Umbilical cord (tissue), 2 donors: ENCODE measurements around the gene ATP6V0A4. TPM values are rescaled to one million over a fixed set of nuclear protein-coding genes. Genes with fewer than 3 reads are reported as not detected.
A peak's percentile ranks its signal among the peaks of the same experiment; 100 is the strongest.
"Not testable (repeated sequence)": the region's sequence is repeated elsewhere in the genome, so short reads cannot be mapped to it uniquely, and the experiment has no call there.

Source experiments
- DNase-seq: peaks from one replicate; pipeline ENCODE4 v3.0.0-alpha.2; 2015; ENCODE audit warnings: low spot score
- total RNA-seq: library from RNA; depleted of rRNA; stranded (reverse); fragments of >200 nt; gene quantifications from one replicate; pipeline ENCODE4 v1.2.3, GENCODE V29; 2014; ENCODE audit warnings: low replicate concordance; ENCODE audit not compliant: insufficient read depth

The ATP6V0A4 gene
- total RNA-seq, 1 donor from 2014 or later: 7.7 TPM

DNA sequence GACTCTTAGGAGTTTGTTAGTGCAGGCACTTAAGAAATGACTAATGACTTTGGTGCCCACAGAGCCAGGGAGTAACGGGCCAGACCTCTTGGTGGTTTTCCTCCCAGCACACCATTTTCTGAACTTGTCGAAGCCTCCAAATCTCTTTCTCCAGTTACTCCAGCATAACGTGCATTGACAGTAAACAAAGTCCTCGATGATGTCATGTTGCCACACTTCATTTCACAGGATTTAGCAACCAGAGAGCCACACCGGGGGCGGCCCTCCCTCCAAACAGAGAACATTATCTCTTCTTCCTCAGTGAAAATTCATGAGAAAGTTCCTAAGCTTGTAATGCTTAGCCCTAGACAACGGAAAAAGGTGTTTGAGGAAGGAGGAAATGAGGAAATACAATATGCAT, 92.8 kb downstream of the ATP6V0A4 start:
- no peak for DNase-seq

DNA sequence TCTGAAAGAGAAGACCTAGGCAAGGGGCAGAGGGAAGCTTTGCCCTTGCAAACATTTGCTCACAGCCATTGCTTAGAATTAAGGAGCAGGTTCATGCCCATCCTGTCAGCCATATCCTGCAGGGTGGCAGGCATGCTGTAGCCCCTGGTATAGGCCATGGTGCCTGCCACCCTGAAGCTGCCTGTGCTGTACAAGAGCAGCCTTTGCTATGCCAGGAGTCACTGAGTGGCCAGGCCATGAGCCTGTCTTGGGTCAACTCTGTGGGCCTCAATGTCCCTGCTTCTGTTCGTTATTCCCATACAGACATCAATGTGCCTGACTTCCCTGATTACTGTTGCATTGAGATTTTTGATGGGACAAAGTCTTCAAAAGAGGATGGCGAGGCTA, 96.5 kb downstream of the ATP6V0A4 start:
- no peak for DNase-seq

DNA sequence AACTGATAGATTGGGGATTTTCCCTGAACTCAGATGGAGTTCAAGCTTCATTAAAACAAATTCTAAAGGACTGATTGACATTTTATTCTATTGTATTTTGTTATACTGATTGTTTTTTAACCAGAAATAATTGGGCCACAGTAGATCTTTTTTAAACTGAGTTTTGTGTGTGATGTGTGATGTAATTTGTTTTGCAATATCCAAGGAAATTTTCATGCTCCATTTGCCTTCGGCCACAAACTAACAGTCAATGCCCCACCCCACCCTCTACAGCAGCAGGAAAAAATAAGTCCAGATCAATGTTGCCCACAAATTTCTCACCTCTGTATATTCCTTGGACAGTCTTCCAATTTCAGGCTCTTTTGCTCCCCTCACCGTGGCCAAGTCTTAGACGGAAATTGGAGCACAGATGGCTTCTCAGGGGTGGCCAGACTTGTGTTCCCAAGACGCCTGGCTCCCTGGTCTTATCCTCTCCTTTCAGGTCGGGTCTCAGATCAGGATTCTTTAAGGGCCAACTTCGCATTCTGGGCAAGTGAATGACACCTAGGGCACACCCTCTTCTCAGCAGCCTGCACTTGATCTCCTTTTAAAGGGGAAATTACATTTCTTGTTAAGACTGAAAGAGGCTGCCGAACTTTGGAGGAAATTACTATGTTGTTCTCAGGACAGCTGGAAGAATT, 97.0 kb downstream of the ATP6V0A4 start, which contains the start of gene SVOPL:
SVOPL (minus strand) TSS at position 506 of the 680 bp plus-strand sequence. CDS start 22,317 bp downstream, outside the sequence.
- no peak for DNase-seq

DNA sequence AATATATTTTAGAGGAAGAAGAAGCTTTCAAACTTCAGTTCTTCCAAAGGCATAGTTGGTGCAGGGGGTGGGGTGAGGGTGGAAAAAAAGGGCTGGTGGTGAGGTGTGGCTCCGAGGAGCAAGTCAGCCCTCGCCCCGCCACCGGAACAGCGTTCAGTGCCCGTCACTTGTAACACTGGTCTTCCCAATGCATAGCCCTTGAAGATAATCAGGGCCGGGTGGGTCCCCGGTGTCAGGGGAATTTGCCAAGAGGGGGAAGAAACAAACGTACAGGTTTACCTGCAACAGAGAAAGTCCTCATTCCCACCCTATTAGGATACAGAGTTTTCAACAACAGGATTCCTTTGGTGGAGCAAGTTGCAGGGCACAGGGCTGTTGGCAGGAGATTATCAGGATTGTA, 98.3 kb downstream of the ATP6V0A4 start:
- no peak for DNase-seq

DNA sequence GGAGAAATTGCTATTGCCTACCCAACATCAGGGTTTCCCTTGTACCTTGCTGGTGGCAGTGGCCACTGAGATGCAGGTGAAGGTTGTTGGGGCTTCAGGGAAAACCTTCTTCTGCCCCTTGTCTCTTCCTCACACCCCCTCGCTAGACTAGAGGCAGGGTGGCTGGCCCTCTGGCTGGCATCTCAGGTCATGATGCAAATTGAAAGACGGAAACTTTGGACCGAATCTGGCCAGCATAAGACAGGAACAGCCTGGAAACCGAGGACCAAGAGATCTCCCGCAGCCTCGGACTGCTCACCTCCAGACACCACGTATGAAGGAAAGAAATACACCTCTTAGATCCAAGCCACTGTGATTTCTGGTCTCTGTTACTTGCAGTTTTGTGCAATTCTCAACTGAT, 99.7 kb downstream of the ATP6V0A4 start:
- DNase-seq: no peak

DNA sequence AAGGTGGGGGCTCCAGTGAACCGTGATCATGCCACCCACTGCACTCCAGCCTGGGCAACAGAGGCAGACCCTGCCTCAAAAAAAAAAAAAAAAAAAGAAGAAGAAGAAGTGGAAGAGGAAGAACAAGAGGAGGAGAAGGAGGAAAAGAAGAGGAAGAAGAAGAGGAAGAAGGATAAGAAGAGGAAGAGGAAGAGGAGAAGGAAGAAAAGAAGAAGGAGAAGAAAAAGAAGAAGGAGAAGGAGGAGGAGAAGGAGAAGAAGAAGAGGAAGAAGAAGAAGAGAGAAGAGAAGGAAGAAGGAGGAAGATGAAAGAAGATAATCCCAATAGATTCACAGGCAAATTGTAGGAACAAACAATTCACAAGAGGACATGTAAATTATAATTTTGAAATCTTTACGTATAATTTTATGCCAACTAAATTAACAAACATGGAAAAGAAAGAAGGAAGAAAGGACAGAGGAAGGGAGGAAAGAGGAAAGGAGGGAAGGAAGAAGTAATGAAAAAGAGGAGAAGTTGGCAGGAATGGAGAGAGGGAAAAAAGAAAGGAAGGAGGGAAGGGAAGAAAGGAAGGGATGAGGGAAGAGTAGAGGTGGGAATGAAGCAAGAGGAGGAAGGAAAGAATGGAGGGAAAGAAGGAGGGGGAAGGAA, 100.3 kb downstream of the ATP6V0A4 start:
- DNase-seq: no peak

DNA sequence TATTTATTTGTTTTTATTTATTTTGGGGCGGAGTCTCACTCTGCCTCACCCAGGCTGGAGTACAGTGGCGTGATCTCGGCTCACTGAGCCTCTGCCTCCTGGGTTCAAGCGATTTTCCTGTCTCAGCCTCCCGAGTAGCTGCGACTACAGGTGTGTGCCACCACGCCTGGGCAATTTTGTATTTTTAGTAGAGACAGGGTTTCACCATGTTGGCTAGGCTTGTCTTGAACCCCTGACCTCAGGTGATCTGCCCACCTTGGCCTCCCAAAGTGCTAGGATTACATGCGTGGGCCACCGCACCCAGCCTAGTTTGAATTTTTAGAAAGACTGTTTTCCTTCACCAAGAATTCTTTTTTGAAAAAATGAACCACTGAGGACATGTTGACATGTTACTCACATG, 102.2 kb downstream of the ATP6V0A4 start:
- DNase-seq: not testable (repeated sequence)

DNA sequence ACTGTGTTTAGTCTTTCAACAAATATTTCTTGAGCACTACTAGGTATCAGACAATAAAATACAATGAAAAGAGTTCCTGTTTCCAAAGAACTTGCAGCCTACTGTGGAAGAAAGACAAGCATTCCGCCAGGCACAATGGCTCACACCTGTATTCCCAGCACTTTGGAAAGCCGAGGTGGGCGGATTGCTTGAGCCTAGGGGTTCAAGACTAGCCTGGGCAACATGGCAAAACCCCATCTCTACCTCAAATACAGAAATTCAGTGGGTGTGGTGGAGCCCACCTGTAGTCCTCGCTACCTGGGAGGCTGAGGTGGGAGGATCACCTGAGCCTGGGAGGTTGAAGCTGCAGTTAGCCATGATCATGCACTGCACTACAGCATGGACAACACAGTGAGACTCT, 102.9 kb downstream of the ATP6V0A4 start:
- DNase-seq: no peak

DNA sequence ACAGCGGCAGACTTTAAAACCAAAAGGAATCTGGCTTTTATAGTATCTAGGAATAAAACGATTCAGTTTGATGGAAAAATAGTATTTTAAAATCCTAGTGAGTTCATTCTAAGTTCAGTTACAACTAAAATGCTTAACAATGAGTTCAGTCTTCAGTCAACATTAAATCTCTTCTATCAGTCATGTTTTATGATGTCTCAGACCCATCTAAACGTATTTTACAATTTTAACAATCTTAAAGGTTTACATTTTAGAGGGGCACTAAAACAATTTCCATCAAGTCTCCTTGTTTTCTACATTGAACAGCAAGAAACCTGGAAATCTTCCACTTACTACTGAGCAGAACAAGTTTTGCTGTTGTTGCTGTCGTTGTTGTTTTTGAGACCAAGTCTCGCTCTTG, 106.8 kb downstream of the ATP6V0A4 start:
- peak; percentile 23 for DNase-seq

DNA sequence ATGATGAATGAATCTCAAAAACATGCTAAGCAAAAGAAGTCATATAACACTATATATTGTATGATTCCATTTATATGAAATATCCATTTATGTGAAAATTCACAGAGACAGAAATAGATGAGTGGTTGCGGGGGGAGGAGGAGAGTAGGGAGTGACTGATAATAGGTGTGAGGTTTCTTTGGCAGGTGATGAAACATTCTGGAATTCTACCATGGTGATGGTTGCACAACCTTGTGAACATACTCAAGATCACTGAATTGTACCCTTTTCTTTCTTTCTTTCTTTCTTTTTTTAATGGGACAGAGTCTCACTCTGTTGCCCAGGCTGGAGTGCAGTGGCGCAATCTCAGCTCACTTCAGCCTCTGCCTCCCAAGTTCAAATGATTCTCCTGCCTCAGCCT, 107.5 kb downstream of the ATP6V0A4 start:
- DNase-seq: no peak

DNA sequence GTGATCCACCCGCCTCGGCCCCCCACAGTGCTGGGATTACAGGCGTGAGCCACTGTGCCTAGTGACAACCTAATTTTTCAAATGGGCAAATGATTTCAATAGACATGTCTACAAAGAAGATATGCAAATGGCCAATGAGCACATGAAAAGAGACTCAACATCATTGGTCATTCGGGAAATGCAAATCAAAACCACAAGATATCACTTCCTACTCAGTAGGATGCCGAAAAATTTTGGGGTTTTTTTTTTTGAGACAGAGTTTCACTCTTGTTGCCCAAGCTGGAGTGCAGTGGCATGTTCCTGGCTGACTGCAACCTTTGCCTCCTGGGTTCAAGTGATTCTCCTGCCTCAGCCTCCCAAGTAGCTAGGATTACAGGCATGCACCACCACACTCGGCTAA, 110.0 kb downstream of the ATP6V0A4 start:
- DNase-seq: not testable (repeated sequence)

DNA sequence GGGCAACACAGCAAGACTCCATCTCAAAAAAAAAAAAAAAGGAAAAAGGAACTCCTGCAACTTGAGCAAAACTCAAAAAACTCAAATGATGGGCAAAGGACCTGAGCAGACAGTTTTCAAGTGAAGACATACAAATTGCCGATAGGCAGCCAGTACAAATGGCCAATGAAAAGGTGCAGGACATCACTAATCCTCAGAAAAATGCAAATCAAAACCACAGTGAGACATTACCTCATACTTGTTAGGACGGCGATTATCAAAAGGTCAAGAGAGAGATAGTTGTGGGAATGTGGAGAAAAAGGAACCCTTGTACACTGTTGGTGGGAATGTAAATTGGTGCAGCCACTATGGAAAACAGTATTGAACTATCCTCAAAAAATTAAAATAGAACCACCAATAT, 113.7 kb downstream of the ATP6V0A4 start:
- DNase-seq: no peak

DNA sequence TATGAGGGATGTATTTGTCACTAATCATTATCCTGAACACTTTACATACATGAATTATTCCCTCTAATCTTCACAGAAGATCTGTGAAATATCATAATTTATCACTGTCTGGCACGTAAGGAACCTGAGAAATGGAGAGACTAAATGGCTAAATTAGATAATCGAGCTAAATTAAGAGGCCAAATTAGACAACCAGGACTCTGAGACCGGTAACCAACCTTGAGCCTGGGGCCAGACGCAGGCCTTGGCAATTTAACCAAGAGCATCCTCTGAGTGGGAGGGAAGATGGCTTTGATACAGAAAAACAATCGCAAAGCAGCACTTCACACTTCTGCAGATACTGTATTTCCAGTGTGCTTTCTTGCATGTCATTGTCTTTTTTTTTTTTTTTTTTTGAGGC, 118.2 kb downstream of the ATP6V0A4 start:
- no peak for DNase-seq

DNA sequence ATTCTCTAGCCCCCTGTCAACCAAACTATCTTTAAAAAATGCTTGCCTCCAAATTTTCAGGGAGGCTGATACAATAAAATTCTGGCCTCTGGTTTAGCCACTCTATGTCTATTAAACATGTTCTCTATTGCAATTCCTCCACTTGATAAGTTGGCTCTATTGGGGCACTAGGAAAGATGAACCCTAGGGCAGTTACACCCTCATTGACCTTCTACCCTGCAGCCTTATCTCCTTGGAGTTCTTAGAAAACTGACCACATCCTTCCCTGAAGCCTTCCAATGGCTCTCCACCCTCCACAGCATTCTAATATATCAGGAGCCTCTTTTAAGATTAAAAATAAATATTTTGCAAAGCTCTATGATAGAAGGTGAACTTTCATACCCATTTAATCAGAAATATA, 127.4 kb downstream of the ATP6V0A4 start:
- DNase-seq: no peak

DNA sequence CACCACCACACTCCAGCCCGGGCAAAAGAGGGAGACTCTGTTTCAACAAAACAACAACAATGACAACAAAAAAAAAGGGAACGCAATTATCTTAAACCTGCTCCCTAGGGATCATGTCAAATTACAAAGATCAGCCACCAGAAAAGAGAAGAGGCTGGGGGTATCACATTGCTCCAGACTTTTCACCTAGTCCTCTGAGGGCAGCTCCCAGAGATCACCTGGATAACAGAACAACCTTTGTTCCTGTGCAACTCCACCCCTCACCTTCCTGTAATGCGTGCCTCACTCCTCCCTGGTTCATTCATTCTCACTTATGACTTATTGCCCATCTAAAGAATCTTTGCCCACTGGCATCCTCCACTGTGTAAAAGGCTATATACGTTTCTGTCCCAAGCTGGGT, 128.6 kb downstream of the ATP6V0A4 start:
- DNase-seq: no peak

DNA sequence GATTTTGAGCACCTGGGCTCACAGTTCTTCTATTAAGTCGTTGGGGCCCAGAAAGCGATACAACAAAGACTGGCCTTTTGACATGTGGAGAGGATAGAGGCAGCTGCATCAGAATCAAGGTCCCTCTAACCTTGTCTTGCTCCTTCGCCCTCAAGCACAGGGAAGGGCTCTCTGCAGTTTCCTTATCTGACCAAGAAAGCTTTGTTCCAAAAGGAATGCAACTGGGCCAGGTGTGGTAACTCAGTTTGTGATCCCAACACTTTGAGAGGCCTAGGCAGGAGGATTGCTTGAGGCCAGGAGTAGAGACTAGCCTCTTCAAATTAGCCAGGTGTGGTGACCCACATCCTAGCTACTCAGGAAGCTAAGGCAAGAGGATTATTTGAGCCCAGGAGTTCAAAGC, 129.1 kb downstream of the ATP6V0A4 start:
- DNase-seq: no peak

DNA sequence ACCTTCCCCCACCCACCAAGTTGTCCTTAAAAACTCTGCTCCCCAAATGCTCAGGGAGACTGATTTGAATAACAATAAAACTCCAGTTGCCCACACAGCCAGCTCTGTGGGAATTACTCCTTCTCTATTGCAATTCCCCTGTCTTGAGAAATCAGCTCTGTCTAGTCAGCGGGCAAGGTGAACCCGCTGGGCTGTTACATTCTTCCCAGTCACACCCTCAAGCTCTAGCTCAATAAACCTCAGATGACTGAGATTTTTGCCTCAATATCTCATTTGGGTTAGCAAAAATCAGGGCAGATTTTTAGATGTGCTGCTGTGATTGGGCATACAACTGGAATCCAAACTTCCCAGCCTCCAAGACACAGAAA, 129.8 kb downstream of the ATP6V0A4 start:
- DNase-seq: no peak

DNA sequence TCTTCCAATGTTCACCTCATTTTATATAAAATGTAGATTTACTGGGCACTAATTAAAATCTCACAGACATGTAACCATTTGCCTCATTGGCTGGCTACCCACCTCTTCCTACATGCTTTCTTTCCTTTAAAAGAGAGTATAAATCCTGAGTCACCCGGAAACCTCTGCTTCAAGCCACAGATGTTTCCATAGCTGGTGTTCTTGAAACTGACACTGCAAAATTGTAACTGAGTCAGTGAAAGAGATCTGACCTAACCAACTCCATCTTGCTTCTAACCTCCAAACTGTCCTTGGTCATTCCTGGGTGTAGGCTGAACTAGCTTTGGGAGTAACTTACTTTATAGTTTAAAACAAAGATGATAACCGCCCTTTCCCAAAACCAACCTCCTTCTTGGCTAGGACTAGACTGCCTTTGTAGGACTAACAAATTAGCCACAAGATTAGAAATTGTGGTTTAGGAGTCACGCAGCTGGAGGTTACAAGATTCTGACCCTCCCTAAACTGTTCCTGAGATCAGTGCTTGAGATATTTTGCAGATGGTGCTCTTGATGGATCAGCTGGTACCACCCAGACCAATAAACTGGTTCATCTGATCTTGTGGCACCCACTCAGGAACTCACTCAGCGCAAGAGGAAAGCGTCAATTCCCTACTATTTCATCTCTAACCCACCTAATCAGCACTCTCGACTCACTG, 130.3 kb downstream of the ATP6V0A4 start:
- DNase-seq: no peak

DNA sequence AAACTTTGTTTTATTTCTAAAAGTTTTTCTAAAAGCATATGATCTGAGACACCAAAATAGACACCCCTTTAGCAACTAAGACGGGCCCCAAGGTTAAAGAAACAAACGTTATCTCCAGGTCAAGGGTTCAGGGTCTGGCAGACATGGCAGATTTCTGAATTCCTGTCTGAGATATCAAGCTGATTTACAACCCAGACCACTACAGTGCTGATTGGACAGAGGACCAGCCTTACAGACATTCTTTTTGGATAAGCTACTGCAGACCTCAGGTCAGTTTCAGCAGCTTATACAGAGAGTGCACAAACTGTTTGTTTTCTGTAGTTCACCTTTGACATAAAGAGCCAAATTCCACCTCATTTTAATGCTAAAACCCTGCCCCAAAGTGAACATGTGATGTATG, 131.6 kb downstream of the ATP6V0A4 start:
- peak; percentile 87 for DNase-seq

DNA sequence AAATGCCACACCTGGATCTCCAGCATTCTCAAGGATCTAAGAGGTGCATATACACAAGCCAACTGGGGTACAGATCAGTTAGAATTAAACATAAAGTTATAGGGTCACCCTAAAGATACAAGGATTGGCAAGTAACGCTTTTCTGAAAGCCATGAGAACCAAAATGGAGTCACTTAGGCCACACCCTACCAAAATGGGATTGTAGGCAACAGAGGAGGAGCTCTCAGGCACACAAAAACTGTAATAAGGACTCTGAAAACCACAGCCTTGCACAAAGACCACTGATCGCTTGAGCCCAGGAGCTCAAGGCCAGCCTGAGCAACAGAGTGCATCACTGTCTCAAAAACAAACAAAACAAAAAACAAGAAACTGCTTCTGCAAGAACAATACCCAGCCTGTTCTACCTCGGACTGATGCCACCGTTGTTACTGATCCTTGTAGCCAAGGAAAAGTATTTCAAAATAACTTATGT, 132.3 kb downstream of the ATP6V0A4 start:
- peak; percentile 16 for DNase-seq

DNA sequence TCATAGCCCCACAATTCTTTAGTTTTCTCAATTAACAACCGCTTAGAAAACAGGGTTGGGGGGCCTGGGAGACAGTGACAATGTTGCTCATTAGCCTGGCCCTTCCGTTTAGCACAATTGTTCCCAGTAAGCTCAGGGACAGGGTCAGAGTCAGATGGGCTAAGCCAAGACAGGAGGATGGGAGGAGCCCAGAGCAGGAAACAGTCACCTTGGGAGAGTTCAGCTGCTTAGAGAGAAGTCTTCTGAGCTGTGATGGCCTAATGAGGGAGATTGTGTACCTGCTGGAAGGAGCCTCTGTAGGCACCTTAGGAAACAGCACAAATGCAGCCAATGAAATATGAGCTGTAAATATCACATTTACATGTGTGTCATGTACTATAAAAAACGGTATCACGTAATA, 132.7 kb downstream of the ATP6V0A4 start:
- DNase-seq: no peak
